ENCODE measurements around the gene SUSD2.

Gene SUSD2

GRCh38 chr22:24153959-24154358 lies 27.3 kb upstream of the SUSD2 start:
- no peak for DNase-seq

GRCh38 chr22:24154826-24155225 lies 26.5 kb upstream of the SUSD2 start:
- DNase-seq: no peak

GRCh38 chr22:24155627-24156140 lies 25.6 kb upstream of the SUSD2 start:
- DNase-seq: no peak

GRCh38 chr22:24156141-24156912 lies 25.0 kb upstream of the SUSD2 start:
- peak; percentile 71 for DNase-seq

GRCh38 chr22:24156913-24157821 lies 24.1 kb upstream of the SUSD2 start:
- DNase-seq: peak; percentile 70

- DNase-seq: no peak
Observed at GRCh38 chr22:24157822-24158135, 23.5 kb upstream of the SUSD2 start.

GRCh38 chr22:24159650-24160049 lies 21.6 kb upstream of the SUSD2 start:
- DNase-seq: no peak

GRCh38 chr22:24160546-24160945 lies 20.7 kb upstream of the SUSD2 start:
- DNase-seq: no peak

GRCh38 chr22:24161485-24161884 lies 19.8 kb upstream of the SUSD2 start:
- DNase-seq: no peak

GRCh38 chr22:24161909-24162308 lies 19.4 kb upstream of the SUSD2 start:
- no peak for DNase-seq

GRCh38 chr22:24162436-24162835 lies 18.9 kb upstream of the SUSD2 start:
- DNase-seq: no peak

GRCh38 chr22:24164243-24164642 lies 17.0 kb upstream of the SUSD2 start:
- no peak for DNase-seq

GRCh38 chr22:24164940-24165339 lies 16.3 kb upstream of the SUSD2 start:
- no peak for DNase-seq

GRCh38 chr22:24165673-24166072 lies 15.6 kb upstream of the SUSD2 start:
- DNase-seq: no peak

- no peak for DNase-seq
Observed at GRCh38 chr22:24166811-24167210, 14.5 kb upstream of the SUSD2 start.

- DNase-seq: no peak
Observed at GRCh38 chr22:24169439-24170058, 11.7 kb upstream of the SUSD2 start.

- DNase-seq: no peak
Observed at GRCh38 chr22:24170188-24170587, 11.1 kb upstream of the SUSD2 start.

- DNase-seq: no peak
Observed at GRCh38 chr22:24170632-24171031, 10.7 kb upstream of the SUSD2 start.

GRCh38 chr22:24171822-24172221 lies 9.5 kb upstream of the SUSD2 start:
- no peak for DNase-seq

GRCh38 chr22:24175160-24175808 lies 6.0 kb upstream of the SUSD2 start:
- DNase-seq: no peak

GRCh38 chr22:24176040-24176439 lies 5.2 kb upstream of the SUSD2 start:
- DNase-seq: no peak

GRCh38 chr22:24176630-24177029 lies 4.7 kb upstream of the SUSD2 start:
- DNase-seq: no peak

GRCh38 chr22:24177045-24177444 lies 4.2 kb upstream of the SUSD2 start:
- DNase-seq: no peak
